HG02610 (cell line): ENCODE results near the gene CR1L.
A peak's percentile ranks its signal among the peaks of the same experiment; 100 is the strongest.
"Not testable (repeated sequence)": the region's sequence is repeated elsewhere in the genome, so short reads cannot be mapped to it uniquely, and the experiment has no call there.

Experiments used
- ATAC-seq: cut with Tn5 transposase; IDR thresholded peaks from one replicate; pipeline ENCODE4 v1.9.1; 2021; ENCODE audit warnings: mild to moderate bottlenecking, moderate library complexity; ENCODE audit not compliant: unreplicated experiment

The CR1L gene

GRCh38 chr1:207744000-207744534, 99.1 kb downstream of the CR1L start:
- ATAC-seq: no peak

GRCh38 chr1:207745285-207745684, 100.4 kb downstream of the CR1L start:
- ATAC-seq: no peak

- no peak for ATAC-seq
Observed at GRCh38 chr1:207745839-207746767, 101.2 kb downstream of the CR1L start.

- ATAC-seq: no peak
Observed at GRCh38 chr1:207747627-207748492, 102.9 kb downstream of the CR1L start.

GRCh38 chr1:207748737-207749528, 104.0 kb downstream of the CR1L start:
- ATAC-seq: no peak

GRCh38 chr1:207750631-207751305, 105.8 kb downstream of the CR1L start:
- ATAC-seq: no peak

GRCh38 chr1:207751463-207751789, 106.5 kb downstream of the CR1L start:
- ATAC-seq: not testable (repeated sequence)

GRCh38 chr1:207751790-207752455, 107.0 kb downstream of the CR1L start, which contains the start of gene CD46:
Gene CD46, plus strand, starts transcription at chr1:207752054. Its CDS starts 159 bp downstream, at chr1:207752213.
- peak; percentile 97 for ATAC-seq

GRCh38 chr1:207752456-207752998, 107.6 kb downstream of the CR1L start:
- ATAC-seq: peak; percentile 24

- no peak for ATAC-seq
Observed at GRCh38 chr1:207753611-207754010, 108.7 kb downstream of the CR1L start.

- no peak for ATAC-seq
Observed at GRCh38 chr1:207754011-207754410, 109.1 kb downstream of the CR1L start.

- no peak for ATAC-seq
Observed at GRCh38 chr1:207754974-207755700, 110.2 kb downstream of the CR1L start.

- ATAC-seq: no peak
Observed at GRCh38 chr1:207755846-207756693, 111.1 kb downstream of the CR1L start.

- no peak for ATAC-seq
Observed at GRCh38 chr1:207762622-207763021, 117.7 kb downstream of the CR1L start.

- ATAC-seq: no peak
Observed at GRCh38 chr1:207763091-207763490, 118.2 kb downstream of the CR1L start.

- ATAC-seq: no peak
Observed at GRCh38 chr1:207763972-207764371, 119.0 kb downstream of the CR1L start.

GRCh38 chr1:207766569-207766968, 121.6 kb downstream of the CR1L start:
- ATAC-seq: no peak

- ATAC-seq: not testable (repeated sequence)
Observed at GRCh38 chr1:207770514-207770913, 125.6 kb downstream of the CR1L start.
